HepG2 (cell line): ENCODE data around the gene TMEM229B. TPM values are rescaled to one million over a fixed set of nuclear protein-coding genes. Genes with fewer than 3 reads are reported as not detected.

ENCODE experiments used
- AHDC1 ChIP-seq: sonication (generic); formaldehyde crosslinking; IDR thresholded peaks from 2 replicates; pipeline ENCODE4 v1.5.1; 2020; ENCODE audit warnings: mild to moderate bottlenecking, missing genetic modification reagents, borderline replicate concordance
- CREM ChIP-seq, 2 experiments: sonication (generic) in 1 of 2; formaldehyde crosslinking in 1 of 2; IDR thresholded peaks; 2 replicates each; pipeline versions ENCODE4 v1.4.0 to v1.6.1; 2016 to 2020; ENCODE audit warnings: antibody characterized with exemption in 1 of 2, mild to moderate bottlenecking in 1 of 2, missing genetic modification reagents in 1 of 2
- HES4 ChIP-seq: sonication (generic); formaldehyde crosslinking; IDR thresholded peaks from 2 replicates; pipeline ENCODE4 v1.9.0; 2021; ENCODE audit warnings: mild to moderate bottlenecking, missing genetic modification reagents, borderline replicate concordance
- KLF9 ChIP-seq: IDR thresholded peaks from 2 replicates; pipeline ENCODE4 v1.6.1; 2016; ENCODE audit warnings: low read depth
- NCOA1 ChIP-seq: sonication (generic); formaldehyde crosslinking; IDR thresholded peaks from 2 replicates; pipeline ENCODE4 v1.9.0; 2021; ENCODE audit warnings: missing genetic modification reagents
- TARDBP ChIP-seq: sonication (generic); formaldehyde crosslinking; IDR thresholded peaks from 2 replicates; pipeline ENCODE4 v1.8.0; 2022; ENCODE audit warnings: mild to moderate bottlenecking, missing genetic modification reagents
- ZC3H4 ChIP-seq: sonication (generic); formaldehyde crosslinking; IDR thresholded peaks from 2 replicates; pipeline ENCODE4 v1.4.0; 2020; ENCODE audit warnings: missing genetic modification reagents, borderline replicate concordance
- ZNF501 ChIP-seq: sonication (generic); formaldehyde crosslinking; IDR thresholded peaks from 2 replicates; pipeline ENCODE4 v1.5.1; 2020; ENCODE audit warnings: mild to moderate bottlenecking, moderate library complexity, missing genetic modification reagents
- ZNF562 ChIP-seq: sonication (generic); formaldehyde crosslinking; IDR thresholded peaks from 2 replicates; pipeline ENCODE4 v1.8.0; 2022; ENCODE audit warnings: missing genetic modification reagents, borderline replicate concordance
- polyA plus RNA-seq, 8 experiments: library from polyadenylated mRNA; depleted of rRNA in 3 of 8; stranded (reverse) in 7 of 8; unstranded in 1 of 8; fragments of >200 nt; fragmentation: Illumina TruSeq in 4 of 8; extraction: Trizol in 4 of 8; gene quantifications; 2 replicates each; pipeline versions ENCODE4 v1.2.1 to v1.2.3, GENCODE V29; 2011 to 2016; ENCODE audit warnings: low read depth in 4 of 8, missing spikeins in 1 of 8, mixed read lengths in 1 of 8; ENCODE audit not compliant: insufficient read depth in 1 of 8
- total RNA-seq, 5 experiments: library from RNA; depleted of rRNA; stranded (reverse); fragments of >200 nt; fragmentation: Illumina TruSeq; extraction: Trizol; gene quantifications; 2 replicates each; pipeline ENCODE4 v1.2.3, GENCODE V29; 2016; ENCODE audit warnings: low read depth in 1 of 5
- TF ChIP-seq, protein P1 (sequence below): IDR thresholded peaks from 2 replicates; pipeline ENCODE4 v1.6.1; 2018; ENCODE audit warnings: missing genetic modification reagents, mild to moderate bottlenecking, missing compliant biosample characterization

Gene TMEM229B
- total and polyA plus RNA-seq, 2 of the 13 experiments (the other 11 are each of a cell fraction or from before 2014, with no cell fraction given): 0.69 to 1.1 TPM

DNA sequence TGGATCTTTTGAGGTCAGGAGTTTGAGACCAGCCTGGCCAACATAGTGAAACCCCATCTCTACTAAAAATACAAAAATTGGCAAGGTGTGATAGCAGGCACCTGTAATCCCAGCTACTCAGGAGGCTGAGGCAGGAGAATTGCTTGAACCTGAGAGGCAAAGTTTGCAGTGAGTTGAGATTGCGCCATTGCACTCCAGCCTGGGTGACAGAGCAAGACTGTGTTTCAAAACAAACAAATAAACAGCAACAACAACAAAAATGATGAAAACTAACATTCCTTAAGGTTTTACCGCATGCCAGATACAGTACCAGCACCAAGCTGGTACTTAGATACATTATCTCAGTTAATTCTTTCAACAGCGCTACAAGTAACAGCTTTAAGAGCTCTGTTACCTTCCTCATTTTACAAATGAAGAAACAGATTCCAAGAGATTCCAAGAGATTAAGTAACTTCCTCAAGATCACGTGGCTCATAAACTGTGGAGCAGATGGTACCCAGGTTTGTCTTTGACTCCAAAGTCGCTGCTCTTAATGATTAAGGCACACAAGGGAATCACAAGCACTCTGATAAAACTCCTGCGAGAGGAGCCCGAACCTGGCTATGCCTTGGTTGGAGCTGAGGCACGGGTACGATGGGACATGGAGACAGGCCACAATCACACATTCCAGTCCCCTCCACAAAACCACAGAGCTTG, 58.9 kb downstream of the TMEM229B start (continued):
- TF ChIP-seq AHDC1 (CRISPR knock-in tag) (no peak), TARDBP (no peak), CREM (IDR thresholded peaks at IDR 0.05) (no peak), CREM (CRISPR knock-in tag; IDR thresholded peaks at IDR 0.05) (no peak), ZNF562 (CRISPR knock-in tag) (no peak), ZC3H4 (CRISPR knock-in tag) (no peak), HES4 (CRISPR knock-in tag) (no peak), NCOA1 (CRISPR knock-in tag) (no peak), KLF9 (CRISPR knock-in tag) (no peak), ZNF501 (CRISPR knock-in tag) (no peak)
- TF ChIP-seq, protein P1, sequence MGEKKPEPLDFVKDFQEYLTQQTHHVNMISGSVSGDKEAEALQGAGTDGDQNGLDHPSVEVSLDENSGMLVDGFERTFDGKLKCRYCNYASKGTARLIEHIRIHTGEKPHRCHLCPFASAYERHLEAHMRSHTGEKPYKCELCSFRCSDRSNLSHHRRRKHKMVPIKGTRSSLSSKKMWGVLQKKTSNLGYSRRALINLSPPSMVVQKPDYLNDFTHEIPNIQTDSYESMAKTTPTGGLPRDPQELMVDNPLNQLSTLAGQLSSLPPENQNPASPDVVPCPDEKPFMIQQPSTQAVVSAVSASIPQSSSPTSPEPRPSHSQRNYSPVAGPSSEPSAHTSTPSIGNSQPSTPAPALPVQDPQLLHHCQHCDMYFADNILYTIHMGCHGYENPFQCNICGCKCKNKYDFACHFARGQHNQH (CRISPR knock-in tag): no peak
